Pancreas (tissue), 10 donors: ENCODE measurements around the gene PPIF. TPM values are rescaled to one million over a fixed set of nuclear protein-coding genes. Genes with fewer than 3 reads are reported as not detected.

Experiments used
- ATAC-seq, 4 donors: fragments of 200-7000 bp; cut with Tn5 transposase; one replicate each; pipeline versions ENCODE4 v1.8.0 to v1.9.1; 2020; ENCODE audit warnings: mild to moderate bottlenecking in 4 of 4, moderate library complexity in 4 of 4
- DNase-seq, 6 donors: peaks; one replicate each; pipeline ENCODE4 v3.0.0-alpha.2; 2020
- FAIRE-seq: peaks from 2 replicates; lab custom pipeline; 2012; peaks lifted over from hg19 to GRCh38; lab: Jason Lieb, UNC
- H3K27ac ChIP-seq, 4 donors: fragments of 200-600 bp; sonication (generic); 1 replicate in 3 of 4; 2 replicates in 1 of 4; pipeline versions ENCODE4 v1.5.0 to v1.8.0; 2020
- H3K27me3 ChIP-seq, 4 donors: fragments of 200-600 bp; one replicate each; pipeline ENCODE4 v1.8.0; 2021
- H3K36me3 ChIP-seq, 3 donors: fragments of 200-600 bp; sonication (generic) in 1 of 3; one replicate each; pipeline versions ENCODE4 v1.5.0 to v1.8.0; 2020 to 2021
- H3K4me1 ChIP-seq, 3 donors: fragments of 200-600 bp; one replicate each; pipeline ENCODE4 v1.8.0; 2021
- H3K4me3 ChIP-seq, 4 donors: fragments of 200-600 bp; sonication (generic) in 2 of 4; one replicate each; pipeline versions ENCODE4 v1.5.0 to v1.8.0; 2020 to 2021
- H3K9me3 ChIP-seq, 4 donors: fragments of 200-600 bp; one replicate each; pipeline ENCODE4 v1.8.0; 2021
- WGBS, 2 donors: extraction: QIAGEN DNeasy Blood & Tissue Kit; methylation state at CpG; one replicate each; pipeline ENCODE4 v1.1.7; 2013; 5-methylcytosine and 5-hydroxymethylcytosine counted together
- intact Hi-C, 3 donors: fragments of 100-400 bp; cut with DNase I; formaldehyde crosslinking; loops; one replicate each; pipeline versions ENCODE4 v1.11.1 to v1.14.2; 2022
- polyA plus RNA-seq, 2 donors: library from polyadenylated mRNA; stranded (reverse); fragments of 200-250 nt; gene quantifications; one replicate each; pipeline ENCODE4 v1.2.3, GENCODE V29; 2013
- total RNA-seq, 6 donors: library from RNA; stranded (reverse); fragmentation: NEBNext Ultra II Directional in 4 of 6; extraction: Animal tissue kit (Norgen Biotek cat#: 25700) in 4 of 6; gene quantifications; one replicate each; pipeline versions ENCODE4 v1.2.1 to v1.2.4, GENCODE V29; 2021 to 2023
- TF ChIP-seq, protein P1 (sequence below), 4 donors: fragments of 200-600 bp; sonication (generic) in 3 of 4; IDR thresholded peaks; one replicate each; pipeline versions ENCODE4 v1.5.0 to v1.8.0; 2021; ENCODE audit warnings: antibody characterized with exemption in 4 of 4
- donor health status: healthy with polysubstance abuse.
- donor health status: DM: no; HTN: no; CAD: no; lungs with moderate emphysema.
- donor health status: DM: no; HTN: no; CAD: no.
- donor health status: control.
- donor health status: control.
- donor health status: Bipolar disorder and iron deficiency.
- donor health status: DM: yes; HTN: yes; CAD: no.
- donor health status: DM: no; HTN: no; CAD: no.
- donor health status: DM: no; HTN: no; CAD: no.
- donor health status: DM: yes; HTN: yes; CAD: no.

Gene PPIF
- total and polyA plus RNA-seq, 8 donors, result 21.2 to 61.8 (median 42.0) TPM

DNA sequence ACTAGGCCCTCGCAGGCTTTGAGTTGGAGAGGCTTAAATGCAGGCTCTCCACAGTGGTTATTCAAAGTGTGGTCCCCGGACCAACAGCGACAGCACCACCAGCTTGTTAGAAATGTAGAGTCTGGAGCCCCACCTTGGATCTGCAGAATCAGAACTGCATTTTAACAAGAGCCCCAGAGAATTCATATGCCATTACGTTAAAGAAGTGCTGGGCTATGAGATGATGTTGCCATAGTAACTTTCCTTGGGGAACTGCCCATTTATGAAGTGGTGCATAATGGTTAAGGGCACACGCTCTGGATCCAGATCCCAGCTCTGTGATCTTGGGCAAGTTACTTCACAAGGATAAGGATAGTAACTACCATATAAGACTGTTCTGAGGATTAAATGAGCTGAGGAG, 49.3 kb downstream of the PPIF start:
- no peak for FAIRE-seq
- Histone ChIP-seq H3K4me3 (no peak overlapping the region), H3K4me1 (peaks cover 0 to 5% (median 0%) of the 10 kb centered on the region in 3 donors), H3K27me3 (no peaks in the 10 kb centered on the region), H3K36me3 (no peaks in the 10 kb centered on the region), H3K27ac (no peak overlapping the region), H3K9me3 (no peaks in the 10 kb centered on the region)
- intact Hi-C loops, result no loop called here
- peak in 1 of 6 donors; percentile 4 for DNase-seq
- ATAC-seq, result no peak
- 94% methylated on average over 5 of the region's 5 CpGs for WGBS, 2 donors
- TF ChIP-seq, protein P1, sequence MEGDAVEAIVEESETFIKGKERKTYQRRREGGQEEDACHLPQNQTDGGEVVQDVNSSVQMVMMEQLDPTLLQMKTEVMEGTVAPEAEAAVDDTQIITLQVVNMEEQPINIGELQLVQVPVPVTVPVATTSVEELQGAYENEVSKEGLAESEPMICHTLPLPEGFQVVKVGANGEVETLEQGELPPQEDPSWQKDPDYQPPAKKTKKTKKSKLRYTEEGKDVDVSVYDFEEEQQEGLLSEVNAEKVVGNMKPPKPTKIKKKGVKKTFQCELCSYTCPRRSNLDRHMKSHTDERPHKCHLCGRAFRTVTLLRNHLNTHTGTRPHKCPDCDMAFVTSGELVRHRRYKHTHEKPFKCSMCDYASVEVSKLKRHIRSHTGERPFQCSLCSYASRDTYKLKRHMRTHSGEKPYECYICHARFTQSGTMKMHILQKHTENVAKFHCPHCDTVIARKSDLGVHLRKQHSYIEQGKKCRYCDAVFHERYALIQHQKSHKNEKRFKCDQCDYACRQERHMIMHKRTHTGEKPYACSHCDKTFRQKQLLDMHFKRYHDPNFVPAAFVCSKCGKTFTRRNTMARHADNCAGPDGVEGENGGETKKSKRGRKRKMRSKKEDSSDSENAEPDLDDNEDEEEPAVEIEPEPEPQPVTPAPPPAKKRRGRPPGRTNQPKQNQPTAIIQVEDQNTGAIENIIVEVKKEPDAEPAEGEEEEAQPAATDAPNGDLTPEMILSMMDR (IDR thresholded peaks at IDR 0.05), result no peak

DNA sequence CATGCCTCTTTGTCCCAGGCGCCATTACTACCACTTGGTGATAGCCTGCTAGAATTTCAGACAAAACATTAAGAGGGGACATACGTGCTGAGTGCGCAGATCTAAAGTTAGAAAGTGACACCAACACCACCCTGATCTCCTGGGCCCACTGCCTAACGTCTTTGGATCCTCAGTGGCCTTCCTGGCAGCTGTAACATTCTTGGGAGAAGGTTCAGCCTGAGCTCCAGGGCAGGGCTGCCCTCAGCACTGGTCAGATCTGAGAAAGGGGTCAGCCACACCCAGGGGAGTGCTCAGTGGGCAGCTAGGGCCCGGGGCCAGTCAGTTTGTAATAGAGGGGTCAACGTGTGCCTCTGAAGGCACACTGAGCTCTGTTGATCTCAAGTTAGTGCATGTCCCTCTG, 49.8 kb downstream of the PPIF start:
- WGBS, 2 donors, result 79 to 84% methylated on average over 6 of the region's 6 CpGs
- ATAC-seq, result no peak
- H3K9me3 ChIP-seq, result no peaks in the 10 kb centered on the region
- intact Hi-C loops, result no loop called here
- H3K36me3 ChIP-seq, result no peaks in the 10 kb centered on the region
- H3K27me3 ChIP-seq, result no peaks in the 10 kb centered on the region
- peak in 1 of 6 donors; percentile 23 for DNase-seq
- FAIRE-seq, result no peak
- TF ChIP-seq, protein P1 (IDR thresholded peaks at IDR 0.05), result no peak
- no peak overlapping the region for H3K4me3 ChIP-seq
- peaks cover 0 to 5% (median 0%) of the 10 kb centered on the region in 3 donors for H3K4me1 ChIP-seq
- no peak overlapping the region for H3K27ac ChIP-seq

DNA sequence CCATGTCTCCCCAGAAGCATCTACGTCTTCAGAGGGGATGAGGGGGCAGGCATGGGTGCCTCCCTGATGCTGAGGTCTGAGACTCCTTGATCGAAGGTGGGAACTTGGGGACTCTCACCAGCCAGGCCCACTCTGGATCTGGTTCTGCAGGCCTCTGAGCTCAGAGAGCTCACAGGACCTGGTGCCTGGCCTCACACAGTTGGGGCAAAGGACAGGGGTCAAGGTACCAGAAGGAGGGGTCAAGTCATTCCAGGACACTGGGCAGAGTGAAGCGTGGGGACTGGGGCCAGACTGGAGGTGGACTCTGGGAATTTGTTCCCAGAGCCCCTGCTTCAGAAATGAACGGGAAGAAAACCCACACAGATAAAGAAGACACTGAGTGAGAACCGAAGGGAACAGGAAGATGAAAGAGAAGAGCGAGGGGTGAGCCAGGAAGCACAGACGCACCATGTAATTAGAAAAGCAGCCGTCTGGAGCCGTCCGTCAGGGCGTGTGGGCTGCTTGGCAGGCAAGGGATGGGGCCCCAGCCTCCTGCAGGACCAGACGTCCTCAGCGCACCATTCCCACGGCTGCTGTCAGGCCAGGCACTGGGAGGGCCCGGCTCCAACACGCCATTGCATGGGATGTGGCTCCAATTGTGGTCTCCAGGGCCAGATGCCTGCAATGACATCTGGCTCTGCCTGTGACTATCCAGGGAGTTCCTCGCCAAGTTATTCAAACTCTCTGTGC, 50.5 kb downstream of the PPIF start:
- no peak for FAIRE-seq
- peak in 1 of 4 donors; percentile 7 for ATAC-seq

DNA sequence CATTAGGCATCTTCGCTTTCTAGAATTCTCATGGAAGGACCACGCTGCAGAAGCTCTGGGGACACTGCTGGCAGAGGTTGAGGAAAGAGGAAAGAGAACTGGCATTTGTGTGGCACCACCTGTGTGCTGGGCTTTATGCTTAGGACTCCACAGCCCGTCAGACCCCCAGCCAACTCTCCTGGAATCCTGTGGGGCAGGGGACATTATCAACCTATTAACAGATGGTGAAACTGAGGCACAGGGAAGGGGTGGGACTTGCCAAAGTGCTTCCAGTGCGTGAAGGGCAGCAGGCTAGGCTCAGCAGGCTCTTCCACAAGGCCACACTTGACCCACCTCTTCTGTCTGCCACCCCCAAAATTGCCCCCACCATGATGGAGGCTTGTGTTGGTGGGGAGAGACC, 51.4 kb downstream of the PPIF start:
- peak overlapping the region in 2 of 4 donors; percentile 1 to 2 for H3K27ac ChIP-seq
- H3K27me3 ChIP-seq, result no peaks in the 10 kb centered on the region
- no peak overlapping the region for H3K4me3 ChIP-seq
- DNase-seq (peak in 1 of 6 donors; percentile 8), FAIRE-seq (no peak), ATAC-seq (no peak)
- TF ChIP-seq, protein P1 (IDR thresholded peaks at IDR 0.05), result no peak
- intact Hi-C loops, result no loop called here
- WGBS, 2 donors, result 89% methylated on average over 4 of the region's 4 CpGs
- no peaks in the 10 kb centered on the region for H3K36me3 ChIP-seq
- H3K4me1 ChIP-seq, result peaks cover 0 to 5% (median 0%) of the 10 kb centered on the region in 3 donors
- H3K9me3 ChIP-seq, result no peaks in the 10 kb centered on the region

More for the DNA sequence above, 50.5 kb downstream of the PPIF start:
- intact Hi-C loops, result no loop called here
- no peak overlapping the region for H3K4me3 ChIP-seq
- no peaks in the 10 kb centered on the region for H3K9me3 ChIP-seq
- H3K36me3 ChIP-seq, result no peaks in the 10 kb centered on the region
- DNase-seq, result peak in 1 of 6 donors; percentile 36
- H3K27ac ChIP-seq, result no peak overlapping the region
- peaks cover 0 to 5% (median 0%) of the 10 kb centered on the region in 3 donors for H3K4me1 ChIP-seq
- WGBS, 2 donors, result 82 to 83% methylated on average over 17 of the region's 17 CpGs
- TF ChIP-seq, protein P1 (IDR thresholded peaks at IDR 0.05), result no peak
- no peaks in the 10 kb centered on the region for H3K27me3 ChIP-seq
